Measurements from ENCODE around the gene MIF4GD. TPM values are rescaled to one million over a fixed set of nuclear protein-coding genes. Genes with fewer than 3 reads are reported as not detected.
"Not testable (repeated sequence)": the region's sequence is repeated elsewhere in the genome, so short reads cannot be mapped to it uniquely, and the experiment has no call there.

Gene MIF4GD
- total RNA-seq (2014; rRNA removed; shearing (Covaris generic)) = 13.1 and 20.7 TPM in 2 replicates
- 25.8 and 26.6 TPM in 2 replicates for polyA plus RNA-seq (2015; cell fraction: cytosol; rRNA removed)
- 17.2 TPM in 2 replicates for polyA plus RNA-seq (2015; cell fraction: nucleus; rRNA removed)

GRCh38 chr17:75270966-75271232, at the start of gene MIF4GD:
MIF4GD (minus strand) TSS chr17:75271231; CDS start chr17:75270195, 1,036 bp downstream.
- DNase-seq (ENCODE audit: low read depth) = no peak

GRCh38 chr17:75319904-75320691, 49.1 kb upstream of the MIF4GD start:
- peak; percentile 50 for DNase-seq (ENCODE audit: low read depth)

GRCh38 chr17:75318615-75319222, 47.7 kb upstream of the MIF4GD start:
- DNase-seq (ENCODE audit: low read depth) = no peak

- no peak for DNase-seq (ENCODE audit: low read depth)
Observed at GRCh38 chr17:75318211-75318610, 47.2 kb upstream of the MIF4GD start.

- DNase-seq (ENCODE audit: low read depth) = no peak
Observed at GRCh38 chr17:75317671-75318070, 46.6 kb upstream of the MIF4GD start.

- DNase-seq (ENCODE audit: low read depth) = no peak
Observed at GRCh38 chr17:75316253-75316652, 45.2 kb upstream of the MIF4GD start.

- no peak for DNase-seq (ENCODE audit: low read depth)
Observed at GRCh38 chr17:75315541-75316243, 44.7 kb upstream of the MIF4GD start.

- no peak for DNase-seq (ENCODE audit: low read depth)
Observed at GRCh38 chr17:75313941-75314551, 43.0 kb upstream of the MIF4GD start.

GRCh38 chr17:75308732-75309629, 38.0 kb upstream of the MIF4GD start:
- no peak for DNase-seq (ENCODE audit: low read depth)

GRCh38 chr17:75307957-75308731, 37.1 kb upstream of the MIF4GD start:
- DNase-seq (ENCODE audit: low read depth) = no peak

- DNase-seq (ENCODE audit: low read depth) = no peak
Observed at GRCh38 chr17:75301502-75302206, 30.6 kb upstream of the MIF4GD start.

- DNase-seq (ENCODE audit: low read depth) = no peak
Observed at GRCh38 chr17:75301049-75301448, 30.0 kb upstream of the MIF4GD start.

- DNase-seq (ENCODE audit: low read depth) = no peak
Observed at GRCh38 chr17:75300280-75300679, 29.2 kb upstream of the MIF4GD start.

GRCh38 chr17:75295201-75296158, 24.4 kb upstream of the MIF4GD start:
- no peak for DNase-seq (ENCODE audit: low read depth)

- DNase-seq (ENCODE audit: low read depth) = not testable (repeated sequence)
Observed at GRCh38 chr17:75292810-75293448, 21.9 kb upstream of the MIF4GD start.

GRCh38 chr17:75289832-75290337, 18.9 kb upstream of the MIF4GD start:
- no peak for DNase-seq (ENCODE audit: low read depth)

- DNase-seq (ENCODE audit: low read depth) = peak; percentile 99
Observed at GRCh38 chr17:75289115-75289831, 18.2 kb upstream of the MIF4GD start, which contains the start of gene SLC25A19. SLC25A19 (minus strand) TSS chr17:75289433; CDS start chr17:75286764, 2,669 bp downstream.
